ENCODE data around the gene KRT76. TPM values are rescaled to one million over a fixed set of nuclear protein-coding genes. Genes with fewer than 3 reads are reported as not detected.
A peak's percentile ranks its signal among the peaks of the same experiment; 100 is the strongest.

The KRT76 gene
- total RNA-seq, result not detected
- long read RNA-seq, result 0 reads

GRCh38 chr12:52776913-52777395 lies at the start of gene KRT76:
KRT76 (minus strand) TSS chr12:52777345; CDS start chr12:52777291, 54 bp downstream.
- DNase-seq (no peak), ATAC-seq (no peak)
- intact Hi-C loops (cut with DNase I), result no loop called here

GRCh38 chr12:52825961-52826360 lies 48.8 kb upstream of the KRT76 start:
- ATAC-seq (no peak), DNase-seq (no peak)
- intact Hi-C loops (cut with DNase I), result no loop called here

- DNase-seq (no peak), ATAC-seq (no peak)
- intact Hi-C loops (cut with DNase I), result no loop called here
Observed at GRCh38 chr12:52824741-52825410, 47.7 kb upstream of the KRT76 start.

- ATAC-seq (no peak), DNase-seq (no peak)
- intact Hi-C loops (cut with DNase I), result no loop called here
Observed at GRCh38 chr12:52823761-52824450, 46.8 kb upstream of the KRT76 start.

GRCh38 chr12:52822771-52823510 lies 45.8 kb upstream of the KRT76 start:
- DNase-seq (no peak), ATAC-seq (no peak)
- intact Hi-C loops (cut with DNase I), result no loop called here

GRCh38 chr12:52821826-52822660 lies 44.9 kb upstream of the KRT76 start:
- DNase-seq, result no peak
- intact Hi-C loops (cut with DNase I), result no loop called here
- no peak for ATAC-seq

GRCh38 chr12:52821071-52821730 lies 44.1 kb upstream of the KRT76 start:
- DNase-seq (no peak), ATAC-seq (no peak)
- intact Hi-C loops (cut with DNase I), result no loop called here

- DNase-seq (no peak), ATAC-seq (no peak)
- intact Hi-C loops (cut with DNase I), result no loop called here
Observed at GRCh38 chr12:52820521-52820920, 43.4 kb upstream of the KRT76 start.

GRCh38 chr12:52819731-52820510 lies 42.8 kb upstream of the KRT76 start:
- intact Hi-C loops (cut with DNase I), result no loop called here
- DNase-seq (no peak), ATAC-seq (peak in 1 of 2 donors; percentile 27)

- no peak for DNase-seq
- ATAC-seq, result no peak
- intact Hi-C loops (cut with DNase I), result no loop called here
Observed at GRCh38 chr12:52818887-52819420, 41.8 kb upstream of the KRT76 start.

- intact Hi-C loops (cut with DNase I), result no loop called here
- no peak for ATAC-seq
- DNase-seq, result no peak
Observed at GRCh38 chr12:52818388-52818787, 41.2 kb upstream of the KRT76 start.

- no peak for DNase-seq
Observed at GRCh38 chr12:52817699-52818238, 40.6 kb upstream of the KRT76 start.

GRCh38 chr12:52817003-52817698 lies 40.0 kb upstream of the KRT76 start:
- intact Hi-C loops (cut with DNase I), result no loop called here

More at GRCh38 chr12:52817699-52818238, 40.6 kb upstream of the KRT76 start:
- ATAC-seq, result no peak
- intact Hi-C loops (cut with DNase I), result no loop called here

GRCh38 chr12:52815676-52816588 lies 38.8 kb upstream of the KRT76 start:
- ATAC-seq (no peak), DNase-seq (no peak)
- intact Hi-C loops (cut with DNase I), result no loop called here

More at GRCh38 chr12:52817003-52817698, 40.0 kb upstream of the KRT76 start:
- DNase-seq (no peak), ATAC-seq (no peak)

GRCh38 chr12:52815161-52815560 lies 38.0 kb upstream of the KRT76 start:
- ATAC-seq (no peak), DNase-seq (no peak)
- intact Hi-C loops (cut with DNase I), result no loop called here

GRCh38 chr12:52814710-52815155 lies 37.6 kb upstream of the KRT76 start:
- DNase-seq (no peak), ATAC-seq (no peak)
- intact Hi-C loops (cut with DNase I), result no loop called here

Data from left cardiac atrium (tissue), 4 donors.